Mesenchymal stem cell (in vitro differentiated cells and primary cell): ENCODE results near the gene CD300LD.
"Not testable (repeated sequence)": the region's sequence is repeated elsewhere in the genome, so short reads cannot be mapped to it uniquely, and the experiment has no call there.

Experiments used
- DNase-seq: peaks from one replicate; pipeline ENCODE4 v3.0.0-alpha.2; 2013
- H2AFZ ChIP-seq: one replicate; pipeline ENCODE4 v1.6.1; 2013; ENCODE audit warnings: low read depth, mild to moderate bottlenecking, control low read depth, inconsistent platforms, low read length, moderate library complexity
- H2AK5ac ChIP-seq: 2 replicates; pipeline ENCODE4 v1.6.1; 2013; ENCODE audit warnings: low read length, moderate library complexity, mild to moderate bottlenecking, inconsistent platforms; ENCODE audit not compliant: severe bottlenecking
- H2BK120ac ChIP-seq: one replicate; pipeline ENCODE4 v1.6.1; 2013; ENCODE audit warnings: low read depth, mild to moderate bottlenecking, inconsistent platforms, low read length, moderate library complexity
- H2BK12ac ChIP-seq, 2 experiments: one replicate each; pipeline ENCODE4 v1.6.1; 2013; ENCODE audit warnings: inconsistent platforms in 2 of 2, low read length in 2 of 2, mild to moderate bottlenecking in 2 of 2, moderate library complexity in 2 of 2, control low read depth in 1 of 2
- H2BK15ac ChIP-seq: one replicate; pipeline ENCODE4 v1.6.1; 2013; ENCODE audit warnings: mild to moderate bottlenecking, low read depth, inconsistent platforms; ENCODE audit not compliant: poor library complexity, severe bottlenecking
- H2BK5ac ChIP-seq: 2 replicates; pipeline ENCODE4 v1.6.1; 2013; ENCODE audit warnings: low read depth, mild to moderate bottlenecking, low read length, control low read depth, inconsistent platforms; ENCODE audit not compliant: poor library complexity, severe bottlenecking
- H3K14ac ChIP-seq, 2 experiments: one replicate each; pipeline ENCODE4 v1.6.1; 2013; ENCODE audit warnings: inconsistent platforms in 2 of 2, low read length in 2 of 2, control low read depth in 1 of 2, mild to moderate bottlenecking in 1 of 2, moderate library complexity in 1 of 2
- H3K18ac ChIP-seq, 2 experiments: one replicate each; pipeline ENCODE4 v1.6.1; 2013; ENCODE audit warnings: inconsistent platforms in 2 of 2, low read length in 2 of 2, control low read depth in 1 of 2, low read depth in 1 of 2, mild to moderate bottlenecking in 1 of 2
- H3K23ac ChIP-seq, 2 experiments: one replicate each; pipeline ENCODE4 v1.6.1; 2013; ENCODE audit warnings: inconsistent platforms in 2 of 2, low read length in 2 of 2, mild to moderate bottlenecking in 2 of 2, moderate library complexity in 2 of 2, control low read depth in 1 of 2
- H3K27ac ChIP-seq: 2 replicates; pipeline ENCODE4 v1.5.1; 2013; ENCODE audit warnings: mild to moderate bottlenecking, moderate library complexity, low read length, control low read depth, inconsistent platforms; ENCODE audit not compliant: poor library complexity, severe bottlenecking
- H3K27me3 ChIP-seq, 2 experiments: 2 replicates each; pipeline versions ENCODE4 v1.6.1 to v1.7.0; 2013; ENCODE audit warnings: low read length in 2 of 2, mild to moderate bottlenecking in 2 of 2, moderate library complexity in 2 of 2, control low read depth in 1 of 2, inconsistent platforms in 1 of 2; ENCODE audit not compliant: control insufficient read depth in 1 of 2, insufficient read depth in 1 of 2
- H3K36me3 ChIP-seq, 2 experiments: 2 replicates each; pipeline versions ENCODE4 v1.6.1 to v1.7.0; 2013; ENCODE audit warnings: low read length in 2 of 2, control low read depth in 1 of 2, inconsistent platforms in 1 of 2, low read depth in 1 of 2, mild to moderate bottlenecking in 1 of 2; ENCODE audit not compliant: insufficient read depth in 2 of 2, control insufficient read depth in 1 of 2
- H3K4ac ChIP-seq, 2 experiments: one replicate each; pipeline ENCODE4 v1.6.1; 2013; ENCODE audit warnings: inconsistent platforms in 2 of 2, low read length in 2 of 2, mild to moderate bottlenecking in 2 of 2, moderate library complexity in 2 of 2, control low read depth in 1 of 2, low read depth in 1 of 2
- H3K4me1 ChIP-seq: 2 replicates; pipeline ENCODE4 v1.6.1; 2013; ENCODE audit warnings: low read depth, low read length, control low read depth; ENCODE audit not compliant: control insufficient read depth, insufficient read depth
- H3K4me2 ChIP-seq: 2 replicates; pipeline ENCODE4 v1.6.1; 2013; ENCODE audit warnings: low read length, mild to moderate bottlenecking, inconsistent platforms; ENCODE audit not compliant: poor library complexity, severe bottlenecking
- H3K4me3 ChIP-seq, 2 experiments: 2 replicates each; pipeline versions ENCODE4 v1.5.1 to v1.7.0; 2013; ENCODE audit warnings: low read length in 2 of 2, mild to moderate bottlenecking in 2 of 2, control low read depth in 1 of 2, low read depth in 1 of 2; ENCODE audit not compliant: insufficient read depth in 1 of 2
- H3K79me1 ChIP-seq: replicated peaks from 2 replicates; pipeline ENCODE4 v1.6.1; 2013; ENCODE audit warnings: mild to moderate bottlenecking, control low read depth, low read length, inconsistent platforms; ENCODE audit not compliant: poor library complexity, severe bottlenecking
- H3K9ac ChIP-seq: 2 replicates; pipeline ENCODE4 v1.7.0; 2013; ENCODE audit warnings: mild to moderate bottlenecking, low read length, moderate library complexity
- H3K9me3 ChIP-seq: 2 replicates; pipeline ENCODE4 v1.7.0; 2013; ENCODE audit warnings: mild to moderate bottlenecking, low read length; ENCODE audit not compliant: control insufficient read depth
- H4K8ac ChIP-seq: one replicate; pipeline ENCODE4 v1.6.1; 2013; ENCODE audit warnings: inconsistent platforms, mild to moderate bottlenecking, low read length, moderate library complexity
- H4K91ac ChIP-seq: one replicate; pipeline ENCODE4 v1.6.1; 2013; ENCODE audit warnings: mild to moderate bottlenecking, low read length, inconsistent platforms
- WGBS: methylation state at CpG from one replicate; pipeline ENCODE4 v1.1.7; 2013; ENCODE audit warnings: mixed read lengths; 5-methylcytosine and 5-hydroxymethylcytosine counted together

CD300LD gene

GRCh38 chr17:74637265-74637664, 45.2 kb upstream of the CD300LD start:
- Histone ChIP-seq H2BK15ac (no peak overlapping the region), H3K4me3 (no peak overlapping the region), H3K14ac (no peak overlapping the region), H3K27ac (no peak overlapping the region), H3K79me1 (no peaks in the 10 kb centered on the region), H4K8ac (no peak overlapping the region), H2BK5ac (no peak overlapping the region), H3K4ac (no peak overlapping the region), H4K91ac (no peak overlapping the region), H3K4me1 (peaks cover 1% of the 10 kb centered on the region), H2AK5ac (no peak overlapping the region), H3K9me3 (no peaks in the 10 kb centered on the region), H2AFZ (no peak overlapping the region), H3K36me3 (no peaks in the 10 kb centered on the region), H3K9ac (no peak overlapping the region), H3K23ac (no peak overlapping the region), H2BK120ac (no peak overlapping the region), H2BK12ac (no peak overlapping the region), H3K4me2 (no peak overlapping the region), H3K27me3 (peaks cover 21 to 63% of the 10 kb centered on the region in 2 experiments), H3K18ac (no peak overlapping the region)
- 64% methylated on average over 10 of the region's 11 CpGs for WGBS
- no peak for DNase-seq

DNA sequence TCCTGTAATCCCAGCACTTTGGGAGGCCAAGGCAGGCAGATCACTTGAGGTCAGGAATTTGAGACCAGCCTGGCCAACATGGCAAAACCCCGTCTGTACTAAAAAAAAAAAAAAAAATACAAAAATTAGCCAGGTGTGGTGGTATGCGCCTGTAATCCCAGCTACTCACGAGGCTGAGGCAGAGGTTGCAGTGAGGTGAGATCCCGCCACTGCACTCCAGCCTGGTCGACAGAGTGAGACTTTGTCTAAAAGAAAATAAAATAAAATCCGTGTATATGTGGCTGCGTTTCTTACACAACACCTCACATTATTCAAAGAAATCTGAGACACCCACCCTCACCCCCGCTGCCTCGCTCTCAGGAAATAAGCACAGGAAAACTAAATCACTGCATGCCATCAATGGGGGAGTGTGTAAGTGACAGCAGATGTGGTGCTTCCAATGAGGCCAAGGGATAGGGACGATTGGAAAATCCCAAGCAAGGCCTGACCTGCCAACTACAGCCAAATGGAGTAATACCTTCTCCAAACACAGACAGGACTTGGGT, 44.5 kb upstream of the CD300LD start:
- not testable (repeated sequence) for H3K9ac ChIP-seq, H3K9me3 ChIP-seq, H2BK12ac ChIP-seq, H3K23ac ChIP-seq, H3K4me2 ChIP-seq, H2AFZ ChIP-seq, H4K91ac ChIP-seq, H3K36me3 ChIP-seq, H3K14ac ChIP-seq, H3K79me1 ChIP-seq, H4K8ac ChIP-seq, H3K4me3 ChIP-seq, H2BK5ac ChIP-seq, H2BK15ac ChIP-seq, H3K4ac ChIP-seq, H3K27ac ChIP-seq, DNase-seq, H2BK120ac ChIP-seq, H2AK5ac ChIP-seq, H3K4me1 ChIP-seq, H3K18ac ChIP-seq
- H3K27me3 ChIP-seq = peaks cover 18 to 60% of the 10 kb centered on the region in 2 experiments
- 75% methylated on average over 6 of the region's 10 CpGs for WGBS

DNA sequence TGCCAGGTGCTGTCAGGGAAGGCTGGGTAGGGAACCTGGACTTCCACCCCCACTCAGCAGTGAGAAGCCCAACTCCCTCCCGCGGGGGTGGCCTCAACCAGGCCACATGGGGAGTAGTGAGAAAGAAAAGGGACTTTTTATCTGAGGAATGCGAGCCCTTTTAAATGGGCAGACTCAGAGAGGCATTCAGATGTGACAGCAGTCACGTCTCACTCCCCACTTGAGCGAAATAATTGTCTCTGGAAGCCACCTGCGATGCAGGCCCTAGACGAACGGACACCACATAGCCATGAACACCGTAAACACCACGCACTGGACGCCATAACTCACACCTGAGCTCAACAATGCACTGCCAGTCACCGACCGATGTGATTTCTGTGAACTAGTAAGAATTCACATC, 43.3 kb upstream of the CD300LD start:
- Histone ChIP-seq H2AK5ac (no peak overlapping the region), H3K9me3 (no peaks in the 10 kb centered on the region), H3K4me2 (no peak overlapping the region), H3K4me3 (no peak overlapping the region), H2BK15ac (no peak overlapping the region), H3K27me3 (peaks cover 12 to 59% of the 10 kb centered on the region in 2 experiments), H3K14ac (no peak overlapping the region), H3K4me1 (peaks cover 1% of the 10 kb centered on the region), H3K27ac (no peak overlapping the region), H3K9ac (no peak overlapping the region), H2AFZ (no peak overlapping the region), H3K36me3 (no peaks in the 10 kb centered on the region), H3K18ac (no peak overlapping the region), H4K8ac (no peak overlapping the region), H2BK5ac (no peak overlapping the region), H4K91ac (no peak overlapping the region), H2BK120ac (no peak overlapping the region), H2BK12ac (no peak overlapping the region), H3K4ac (no peak overlapping the region), H3K23ac (no peak overlapping the region), H3K79me1 (no peaks in the 10 kb centered on the region)
- 53% methylated on average over 13 of the region's 13 CpGs for WGBS
- no peak for DNase-seq

- no peak overlapping the region for H3K4ac ChIP-seq
- no peak overlapping the region for H2AFZ ChIP-seq
- 67% methylated on average over 8 of the region's 8 CpGs for WGBS
- no peaks in the 10 kb centered on the region for H3K9me3 ChIP-seq
- H3K79me1 ChIP-seq = no peaks in the 10 kb centered on the region
- no peak for DNase-seq
- no peak overlapping the region for H3K9ac ChIP-seq
- H3K18ac ChIP-seq = no peak overlapping the region
- H3K36me3 ChIP-seq = no peaks in the 10 kb centered on the region
- H2AK5ac ChIP-seq = no peak overlapping the region
- H3K23ac ChIP-seq = no peak overlapping the region
- no peak overlapping the region for H3K27ac ChIP-seq
- no peak overlapping the region for H3K14ac ChIP-seq
- H2BK12ac ChIP-seq = no peak overlapping the region
- peaks cover 3 to 53% of the 10 kb centered on the region in 2 experiments for H3K27me3 ChIP-seq
- H4K8ac ChIP-seq = no peak overlapping the region
- no peak overlapping the region for H2BK5ac ChIP-seq
- H3K4me2 ChIP-seq = no peak overlapping the region
- H3K4me3 ChIP-seq = no peak overlapping the region
- H4K91ac ChIP-seq = no peak overlapping the region
- H2BK120ac ChIP-seq = no peak overlapping the region
- no peak overlapping the region for H2BK15ac ChIP-seq
- peaks cover 1% of the 10 kb centered on the region for H3K4me1 ChIP-seq
These were observed 41.2 kb upstream of the CD300LD start for GRCh38 chr17:74633326-74633725.
